Measurements from ENCODE around the gene ADAMTS14. TPM values are rescaled to one million over a fixed set of nuclear protein-coding genes. Genes with fewer than 3 reads are reported as not detected.

The ADAMTS14 gene
- total RNA-seq, 3 donors from 2014 or later: under 0.01 to 0.15 (median under 0.01) TPM

GRCh38 chr10:70675496-70676161, 3.3 kb downstream of the ADAMTS14 start:
- Histone ChIP-seq H3K9me3 (no peaks in the 10 kb centered on the region), H3K27me3 (peaks cover 6 to 18% of the 10 kb centered on the region in 2 donors), H3K27ac (no peak overlapping the region), H3K4me1 (no peaks in the 10 kb centered on the region), H3K4me3 (no peak overlapping the region), H3K36me3 (no peaks in the 10 kb centered on the region)
- intact Hi-C loops (cut with DNase I; ENCODE audit: low total_unique reads): loop anchor here (5.0 kb wide), 1 partner anchor 408 kb away; no protein-coding TSS in a partner anchor
- TF ChIP-seq POLR2AphosphoS5 (IDR thresholded peaks at IDR 0.05) (no peak), POLR2A (IDR thresholded peaks at IDR 0.05) (no peak)
- TF ChIP-seq, protein P1, sequence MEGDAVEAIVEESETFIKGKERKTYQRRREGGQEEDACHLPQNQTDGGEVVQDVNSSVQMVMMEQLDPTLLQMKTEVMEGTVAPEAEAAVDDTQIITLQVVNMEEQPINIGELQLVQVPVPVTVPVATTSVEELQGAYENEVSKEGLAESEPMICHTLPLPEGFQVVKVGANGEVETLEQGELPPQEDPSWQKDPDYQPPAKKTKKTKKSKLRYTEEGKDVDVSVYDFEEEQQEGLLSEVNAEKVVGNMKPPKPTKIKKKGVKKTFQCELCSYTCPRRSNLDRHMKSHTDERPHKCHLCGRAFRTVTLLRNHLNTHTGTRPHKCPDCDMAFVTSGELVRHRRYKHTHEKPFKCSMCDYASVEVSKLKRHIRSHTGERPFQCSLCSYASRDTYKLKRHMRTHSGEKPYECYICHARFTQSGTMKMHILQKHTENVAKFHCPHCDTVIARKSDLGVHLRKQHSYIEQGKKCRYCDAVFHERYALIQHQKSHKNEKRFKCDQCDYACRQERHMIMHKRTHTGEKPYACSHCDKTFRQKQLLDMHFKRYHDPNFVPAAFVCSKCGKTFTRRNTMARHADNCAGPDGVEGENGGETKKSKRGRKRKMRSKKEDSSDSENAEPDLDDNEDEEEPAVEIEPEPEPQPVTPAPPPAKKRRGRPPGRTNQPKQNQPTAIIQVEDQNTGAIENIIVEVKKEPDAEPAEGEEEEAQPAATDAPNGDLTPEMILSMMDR (IDR thresholded peaks at IDR 0.05): no peak
- DNase-seq (ENCODE audit: low spot score in 2 of 2): no peak

DNA sequence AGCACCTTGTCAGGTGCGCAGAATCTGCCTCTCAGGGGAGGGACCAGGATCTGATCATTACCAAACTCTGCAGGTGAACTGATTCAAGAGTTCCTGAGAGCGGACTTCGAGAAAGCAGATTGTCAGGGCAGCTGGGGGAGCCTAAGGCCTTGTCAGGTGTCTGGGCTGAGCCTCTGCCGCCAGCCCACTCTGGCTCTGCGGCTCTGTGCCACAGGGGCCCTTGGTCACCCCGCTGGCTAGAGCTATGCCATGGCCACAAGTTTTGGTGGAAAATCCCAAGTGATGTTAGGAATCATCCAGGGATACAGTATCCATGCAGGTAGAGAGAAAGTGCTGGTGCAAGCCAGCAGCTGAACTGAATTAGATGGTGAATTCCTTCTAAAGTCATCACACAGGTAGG, 4.2 kb downstream of the ADAMTS14 start:
- H3K27me3 ChIP-seq: peaks cover 6 to 18% of the 10 kb centered on the region in 2 donors
- no peak for TF ChIP-seq POLR2AphosphoS5 (IDR thresholded peaks at IDR 0.05)
- no peak for TF ChIP-seq POLR2A (IDR thresholded peaks at IDR 0.05)
- DNase-seq (ENCODE audit: low spot score in 2 of 2): no peak
- H3K9me3 ChIP-seq: no peaks in the 10 kb centered on the region
- H3K36me3 ChIP-seq: no peaks in the 10 kb centered on the region
- intact Hi-C loops (cut with DNase I; ENCODE audit: low total_unique reads): loop anchor here (5.0 kb wide), 1 partner anchor 409 kb away; no protein-coding TSS in a partner anchor
- no peak overlapping the region for H3K27ac ChIP-seq
- H3K4me1 ChIP-seq: no peaks in the 10 kb centered on the region
- H3K4me3 ChIP-seq: no peak overlapping the region

DNA sequence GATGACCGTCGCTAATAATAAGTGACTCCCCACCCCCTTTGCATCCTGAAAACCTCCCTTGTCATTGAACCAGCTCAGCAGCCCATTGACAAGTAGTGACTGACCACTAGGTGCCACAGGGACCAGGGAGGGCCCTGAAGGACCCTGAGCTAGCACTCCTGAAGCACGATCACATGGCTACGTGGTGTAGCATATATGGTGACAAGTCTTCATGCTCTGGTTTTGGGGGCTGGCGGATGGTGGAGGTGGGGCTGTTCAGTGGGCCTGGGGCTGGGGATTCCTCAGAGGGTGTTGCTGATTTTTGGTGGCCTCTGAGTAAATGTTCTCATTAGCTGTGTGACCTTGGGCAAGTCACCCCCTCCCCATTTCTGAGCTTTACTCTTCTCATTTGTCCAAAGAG, 4.7 kb downstream of the ADAMTS14 start:
- intact Hi-C loops (cut with DNase I; ENCODE audit: low total_unique reads): loop anchor here (5.0 kb wide), 1 partner anchor 410 kb away; no protein-coding TSS in a partner anchor
- Histone ChIP-seq H3K27ac (no peak overlapping the region), H3K4me3 (no peak overlapping the region), H3K4me1 (no peaks in the 10 kb centered on the region), H3K9me3 (no peaks in the 10 kb centered on the region), H3K27me3 (peaks cover 3 to 13% of the 10 kb centered on the region in 2 donors), H3K36me3 (no peaks in the 10 kb centered on the region)
- no peak for DNase-seq (ENCODE audit: low spot score in 2 of 2)
- TF ChIP-seq, protein P1 (IDR thresholded peaks at IDR 0.05): no peak
- no peak for TF ChIP-seq POLR2A (IDR thresholded peaks at IDR 0.05)
- TF ChIP-seq POLR2AphosphoS5 (IDR thresholded peaks at IDR 0.05): no peak

DNA sequence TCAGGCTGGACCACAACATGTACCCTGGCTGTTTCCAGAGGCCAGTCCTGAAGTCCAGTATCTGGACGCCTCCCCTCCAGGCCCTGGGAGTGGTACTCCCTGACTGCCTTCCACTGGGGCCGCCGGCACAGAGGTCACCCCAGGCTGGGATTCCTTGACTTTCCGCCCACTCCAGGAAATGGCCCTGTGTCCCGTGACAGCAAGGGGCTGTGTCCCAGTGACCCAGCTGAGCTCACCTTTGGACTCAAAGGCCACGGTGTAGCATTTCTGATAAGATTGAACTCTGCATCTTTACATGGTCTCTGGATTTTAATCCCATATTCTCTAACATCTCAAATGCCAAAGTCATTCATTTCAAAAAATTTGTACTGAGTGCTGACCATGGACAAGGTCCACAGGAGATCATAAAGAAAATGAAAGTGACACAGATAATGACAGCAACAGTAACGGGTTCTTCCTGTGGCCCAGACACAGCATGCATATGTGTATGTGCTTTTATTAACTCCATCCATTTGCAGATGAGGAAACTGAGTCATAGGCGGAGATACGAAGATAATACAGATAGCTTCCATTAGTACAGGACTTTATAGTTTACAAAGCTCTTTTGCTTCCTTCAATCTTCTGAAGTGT, 5.4 kb downstream of the ADAMTS14 start:
- Histone ChIP-seq H3K4me1 (no peaks in the 10 kb centered on the region), H3K27me3 (peaks cover 1 to 9% of the 10 kb centered on the region in 2 donors), H3K9me3 (no peaks in the 10 kb centered on the region), H3K27ac (no peak overlapping the region), H3K4me3 (no peak overlapping the region), H3K36me3 (no peaks in the 10 kb centered on the region)
- TF ChIP-seq POLR2A (IDR thresholded peaks at IDR 0.05): no peak
- TF ChIP-seq, protein P1 (IDR thresholded peaks at IDR 0.05): no peak
- no peak for TF ChIP-seq POLR2AphosphoS5 (IDR thresholded peaks at IDR 0.05)
- intact Hi-C loops (cut with DNase I; ENCODE audit: low total_unique reads): loop anchor here (5.0 kb wide), 1 partner anchor 410 kb away; no protein-coding TSS in a partner anchor
- DNase-seq (ENCODE audit: low spot score in 2 of 2): no peak

- TF ChIP-seq POLR2AphosphoS5 (IDR thresholded peaks at IDR 0.05): no peak
- TF ChIP-seq, protein P1 (IDR thresholded peaks at IDR 0.05): no peak
- no peak for TF ChIP-seq POLR2A (IDR thresholded peaks at IDR 0.05)
- H3K36me3 ChIP-seq: no peaks in the 10 kb centered on the region
- no peak for DNase-seq (ENCODE audit: low spot score in 2 of 2)
- H3K4me3 ChIP-seq: no peak overlapping the region
- no peaks in the 10 kb centered on the region for H3K9me3 ChIP-seq
- no peak overlapping the region for H3K27ac ChIP-seq
- intact Hi-C loops (cut with DNase I; ENCODE audit: low total_unique reads): loop anchor here (5.0 kb wide), 1 partner anchor 411 kb away; no protein-coding TSS in a partner anchor
- no peaks in the 10 kb centered on the region for H3K4me1 ChIP-seq
- peaks cover 0 to 5% of the 10 kb centered on the region in 2 donors for H3K27me3 ChIP-seq
Observed at GRCh38 chr10:70678250-70678635, 5.9 kb downstream of the ADAMTS14 start.
